HepG2 (cell line): ENCODE data around the gene PCSK2. TPM values are rescaled to one million over a fixed set of nuclear protein-coding genes. Genes with fewer than 3 reads are reported as not detected.
A peak's percentile ranks its signal among the peaks of the same experiment; 100 is the strongest.

Source experiments
- DNMT1 ChIP-seq: sonication (generic); formaldehyde crosslinking; IDR thresholded peaks from 2 replicates; pipeline ENCODE4 v1.5.1; 2020; ENCODE audit warnings: mild to moderate bottlenecking, missing genetic modification reagents
- IRX3 ChIP-seq: sonication (generic); formaldehyde crosslinking; IDR thresholded peaks from 2 replicates; pipeline ENCODE4 v1.8.1; 2023; ENCODE audit warnings: mild to moderate bottlenecking, low read depth, missing genetic modification reagents, borderline replicate concordance
- JUNB ChIP-seq: sonication (generic); formaldehyde crosslinking; IDR thresholded peaks from 2 replicates; pipeline ENCODE4 v1.8.0; 2022; ENCODE audit warnings: missing genetic modification reagents, mild to moderate bottlenecking, borderline replicate concordance
- KDM3A ChIP-seq: IDR thresholded peaks from 2 replicates; pipeline ENCODE4 v1.6.1; 2018; ENCODE audit warnings: low read depth, missing compliant biosample characterization
- MTA1 ChIP-seq: sonication (generic); formaldehyde crosslinking; IDR thresholded peaks from 2 replicates; pipeline ENCODE4 v1.4.0; 2020; ENCODE audit warnings: missing genetic modification reagents, mild to moderate bottlenecking, borderline replicate concordance
- SATB2 ChIP-seq: sonication (generic); formaldehyde crosslinking; IDR thresholded peaks from 2 replicates; pipeline ENCODE4 v1.5.0; 2020; ENCODE audit warnings: missing genetic modification reagents
- THYN1 ChIP-seq: sonication (generic); formaldehyde crosslinking; IDR thresholded peaks from 2 replicates; pipeline ENCODE4 v1.8.1; 2023; ENCODE audit warnings: low read depth, mild to moderate bottlenecking, moderate library complexity, missing genetic modification reagents, borderline replicate concordance
- TMF1 ChIP-seq: sonication (generic); formaldehyde crosslinking; IDR thresholded peaks from 2 replicates; pipeline ENCODE4 v1.8.1; 2022; ENCODE audit warnings: low read depth, missing genetic modification reagents
- TOE1 ChIP-seq: sonication (generic); formaldehyde crosslinking; IDR thresholded peaks from 2 replicates; pipeline ENCODE4 v1.4.0; 2020; ENCODE audit warnings: mild to moderate bottlenecking, missing genetic modification reagents
- ZNF121 ChIP-seq: sonication (generic); formaldehyde crosslinking; IDR thresholded peaks from 2 replicates; pipeline ENCODE4 v1.5.0; 2020; ENCODE audit warnings: mild to moderate bottlenecking, missing genetic modification reagents
- ZNF207 ChIP-seq: fragments of 450-650 bp; IDR thresholded peaks from 2 replicates; pipeline ENCODE4 v1.6.1; 2016; ENCODE audit warnings: antibody characterized with exemption, borderline replicate concordance
- ZNF274 ChIP-seq: sonication (generic); formaldehyde crosslinking; IDR thresholded peaks from 2 replicates; pipeline ENCODE4 v1.5.1; 2020; ENCODE audit warnings: mild to moderate bottlenecking, missing genetic modification reagents
- ZNF329 ChIP-seq: sonication (generic); formaldehyde crosslinking; IDR thresholded peaks from 2 replicates; pipeline ENCODE4 v1.9.0; 2021; ENCODE audit warnings: low read depth, mild to moderate bottlenecking, missing genetic modification reagents
- polyA plus RNA-seq, 8 experiments: library from polyadenylated mRNA; depleted of rRNA in 3 of 8; stranded (reverse) in 7 of 8; unstranded in 1 of 8; fragments of >200 nt; fragmentation: Illumina TruSeq in 4 of 8; extraction: Trizol in 4 of 8; gene quantifications; 2 replicates each; pipeline versions ENCODE4 v1.2.1 to v1.2.3, GENCODE V29; 2011 to 2016; ENCODE audit warnings: low read depth in 4 of 8, missing spikeins in 1 of 8, mixed read lengths in 1 of 8; ENCODE audit not compliant: insufficient read depth in 1 of 8
- total RNA-seq, 5 experiments: library from RNA; depleted of rRNA; stranded (reverse); fragments of >200 nt; fragmentation: Illumina TruSeq; extraction: Trizol; gene quantifications; 2 replicates each; pipeline ENCODE4 v1.2.3, GENCODE V29; 2016; ENCODE audit warnings: low read depth in 1 of 5
- TF ChIP-seq, protein P1 (sequence below): sonication (generic); formaldehyde crosslinking; IDR thresholded peaks from 2 replicates; pipeline ENCODE4 v1.4.0; 2020; ENCODE audit warnings: mild to moderate bottlenecking, missing genetic modification reagents, borderline replicate concordance
- TF ChIP-seq, protein P2 (sequence below), 2 experiments: sonication (generic) in 1 of 2; formaldehyde crosslinking in 1 of 2; IDR thresholded peaks; 2 replicates each; pipeline versions ENCODE4 v1.5.1 to v1.6.1; 2011 to 2020; ENCODE audit warnings: borderline replicate concordance in 1 of 2, low read depth in 1 of 2, low read length in 1 of 2, mild to moderate bottlenecking in 1 of 2, missing genetic modification reagents in 1 of 2, moderate library complexity in 1 of 2
- TF ChIP-seq, protein P3 (sequence below), 2 experiments: sonication (generic) in 1 of 2; formaldehyde crosslinking in 1 of 2; IDR thresholded peaks; 2 replicates each; pipeline versions ENCODE4 v1.4.0 to v1.6.1; 2016 to 2020; ENCODE audit warnings: borderline replicate concordance in 1 of 2, low read depth in 1 of 2, mild to moderate bottlenecking in 1 of 2, missing genetic modification reagents in 1 of 2

Gene PCSK2
- total and polyA plus RNA-seq, 2 of the 13 experiments (the other 11 are each of a cell fraction or from before 2014, with no cell fraction given): not detected

DNA sequence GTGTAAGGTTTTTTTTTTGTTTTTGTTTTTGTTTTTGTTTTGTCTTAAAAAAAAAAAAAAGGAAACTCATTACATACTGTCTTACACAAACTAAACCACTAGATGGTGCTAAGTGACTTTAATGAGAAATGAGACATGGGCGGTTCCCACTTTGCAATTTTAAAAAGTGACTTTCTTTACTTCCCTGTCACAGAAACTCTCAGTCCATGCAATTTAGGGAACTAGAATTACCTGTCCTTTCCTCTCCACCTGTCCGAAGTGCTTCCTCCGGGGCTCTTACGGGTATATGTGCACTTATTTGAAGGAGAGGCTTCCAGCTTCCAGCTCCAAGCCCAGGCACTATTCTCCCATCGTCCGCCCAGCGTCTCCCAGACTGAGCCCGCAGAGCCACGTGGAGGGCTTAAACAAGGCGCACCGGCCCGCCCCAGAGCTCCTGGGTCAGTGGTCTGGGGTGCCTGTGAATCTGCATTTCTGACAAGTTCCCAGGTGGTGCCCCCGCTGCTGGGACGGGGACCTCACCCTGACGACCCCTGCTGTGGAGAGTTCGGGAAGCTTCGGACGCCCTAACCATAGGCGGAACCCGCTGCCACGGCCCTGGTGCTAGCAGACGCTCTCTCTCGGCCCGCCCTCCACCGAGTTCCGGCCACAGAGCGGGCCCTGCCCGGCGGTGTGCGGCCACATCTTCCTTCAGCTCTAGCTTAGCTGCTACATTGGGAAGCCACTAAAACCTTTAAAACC is 278.2 kb downstream of the PCSK2 start (continued):
- TF ChIP-seq DNMT1: no peak
- TF ChIP-seq ZNF274 (CRISPR knock-in tag): peak; percentile 90; the same call in 1 of the 2 replicates
- 0 out of 2 replicates have a peak, but pooled peaks have one; percentile 8 for TF ChIP-seq ZNF121 (CRISPR knock-in tag)
- TF ChIP-seq JUNB (CRISPR knock-in tag): no peak
- no peak for TF ChIP-seq TMF1 (CRISPR knock-in tag)
- no peak for TF ChIP-seq IRX3 (CRISPR knock-in tag)
- TF ChIP-seq, protein P1, sequence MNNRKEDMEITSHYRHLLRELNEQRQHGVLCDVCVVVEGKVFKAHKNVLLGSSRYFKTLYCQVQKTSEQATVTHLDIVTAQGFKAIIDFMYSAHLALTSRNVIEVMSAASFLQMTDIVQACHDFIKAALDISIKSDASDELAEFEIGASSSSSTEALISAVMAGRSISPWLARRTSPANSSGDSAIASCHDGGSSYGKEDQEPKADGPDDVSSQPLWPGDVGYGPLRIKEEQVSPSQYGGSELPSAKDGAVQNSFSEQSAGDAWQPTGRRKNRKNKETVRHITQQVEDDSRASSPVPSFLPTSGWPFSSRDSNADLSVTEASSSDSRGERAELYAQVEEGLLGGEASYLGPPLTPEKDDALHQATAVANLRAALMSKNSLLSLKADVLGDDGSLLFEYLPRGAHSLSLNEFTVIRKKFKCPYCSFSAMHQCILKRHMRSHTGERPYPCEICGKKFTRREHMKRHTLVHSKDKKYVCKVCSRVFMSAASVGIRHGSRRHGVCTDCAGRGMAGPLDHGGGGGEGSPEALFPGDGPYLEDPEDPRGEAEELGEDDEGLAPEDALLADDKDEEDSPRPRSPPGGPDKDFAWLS: no peak; the same call in 1 of the 2 replicates
- TF ChIP-seq THYN1 (CRISPR knock-in tag): no peak
- TF ChIP-seq ZNF329 (CRISPR knock-in tag): no peak
- TF ChIP-seq, protein P2, sequence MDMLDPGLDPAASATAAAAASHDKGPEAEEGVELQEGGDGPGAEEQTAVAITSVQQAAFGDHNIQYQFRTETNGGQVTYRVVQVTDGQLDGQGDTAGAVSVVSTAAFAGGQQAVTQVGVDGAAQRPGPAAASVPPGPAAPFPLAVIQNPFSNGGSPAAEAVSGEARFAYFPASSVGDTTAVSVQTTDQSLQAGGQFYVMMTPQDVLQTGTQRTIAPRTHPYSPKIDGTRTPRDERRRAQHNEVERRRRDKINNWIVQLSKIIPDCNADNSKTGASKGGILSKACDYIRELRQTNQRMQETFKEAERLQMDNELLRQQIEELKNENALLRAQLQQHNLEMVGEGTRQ (IDR thresholded peaks at IDR 0.05; ENCODE audit: low read depth, low read length): no peak
- TF ChIP-seq, protein P2 (CRISPR knock-in tag; IDR thresholded peaks at IDR 0.05; ENCODE audit: borderline replicate concordance): no peak
- TF ChIP-seq ZNF207: no peak
- TF ChIP-seq MTA1: peak; percentile 53; the same call in 1 of the 2 replicates
- no peak for TF ChIP-seq SATB2 (CRISPR knock-in tag)
- TF ChIP-seq, protein P3, sequence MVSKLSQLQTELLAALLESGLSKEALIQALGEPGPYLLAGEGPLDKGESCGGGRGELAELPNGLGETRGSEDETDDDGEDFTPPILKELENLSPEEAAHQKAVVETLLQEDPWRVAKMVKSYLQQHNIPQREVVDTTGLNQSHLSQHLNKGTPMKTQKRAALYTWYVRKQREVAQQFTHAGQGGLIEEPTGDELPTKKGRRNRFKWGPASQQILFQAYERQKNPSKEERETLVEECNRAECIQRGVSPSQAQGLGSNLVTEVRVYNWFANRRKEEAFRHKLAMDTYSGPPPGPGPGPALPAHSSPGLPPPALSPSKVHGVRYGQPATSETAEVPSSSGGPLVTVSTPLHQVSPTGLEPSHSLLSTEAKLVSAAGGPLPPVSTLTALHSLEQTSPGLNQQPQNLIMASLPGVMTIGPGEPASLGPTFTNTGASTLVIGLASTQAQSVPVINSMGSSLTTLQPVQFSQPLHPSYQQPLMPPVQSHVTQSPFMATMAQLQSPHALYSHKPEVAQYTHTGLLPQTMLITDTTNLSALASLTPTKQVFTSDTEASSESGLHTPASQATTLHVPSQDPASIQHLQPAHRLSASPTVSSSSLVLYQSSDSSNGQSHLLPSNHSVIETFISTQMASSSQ (IDR thresholded peaks at IDR 0.05; ENCODE audit: low read depth): no peak
- TF ChIP-seq, protein P3 (CRISPR knock-in tag; IDR thresholded peaks at IDR 0.05; ENCODE audit: borderline replicate concordance): peak; percentile 12; the same call in 1 of the 2 replicates
- peak; percentile 47; the same call in 1 of the 2 replicates for TF ChIP-seq KDM3A (CRISPR knock-in tag)
- 0 out of 2 replicates have a peak, but pooled peaks have one; percentile 17 for TF ChIP-seq TOE1 (CRISPR knock-in tag)
